Heart left ventricle (tissue), 13 donors: ENCODE results near the gene MMAB.

Experiments used
- CTCF ChIP-seq, 12 donors: fragments of 200-600 bp; sonication (generic) in 4 of 12; IDR thresholded peaks; one replicate each; pipeline versions ENCODE4 v1.5.0 to v1.8.0; 2018 to 2022; ENCODE audit warnings: antibody characterized with exemption in 12 of 12, mild to moderate bottlenecking in 5 of 12
- POLR2A ChIP-seq, 2 donors: fragments of 450-650 bp; IDR thresholded peaks; one replicate each; pipeline ENCODE4 v1.6.1; 2017; ENCODE audit warnings: antibody characterized with exemption in 2 of 2, mild to moderate bottlenecking in 2 of 2, moderate library complexity in 2 of 2
- donor health status: ischemic (EF 13 %, LVEDD 7.1; RV severe dilation, severe dysfunction).
- donor health status: DM: no; HTN: yes; CAD: no.
- donor health status: DM: no; HTN: no; CAD: no.
- donor health status: ischemic (EF 25% LVEDD 6.9; RV normal size, moderate dysfunction).
- donor health status: ischemic (EF 25% LVEDD 5.7; RV mildly dilated, moderate dysfunction).
- donor health status: ischemic (EF 35%, LVEDD 5.7; RV mildly dilated, moderate dysfunction).
- donor health status: nonischemic (EF 11% LVEDD 7.7; RV severe dilation, severe dysfunction).
- donor health status: DM: yes; HTN: yes; CAD: no.
- donor health status: PGD.
- donor health status: ischemic (EF 29% LVEDD 5.4; RV normal size, mild dysfunction).
- donor health status: nonischemic (EF 23%, LVEDD 6.1; RV moderate dilation, normal function).

GRCh38 chr12:109535863-109536250 is 37.4 kb downstream of the MMAB start:
- TF ChIP-seq CTCF (IDR thresholded peaks at IDR 0.05) (no peak), POLR2A (IDR thresholded peaks at IDR 0.05) (no peak)
